Skin epidermis (tissue), 12 donors: Measurements from ENCODE around the gene YY1.
A peak's percentile ranks its signal among the peaks of the same experiment; 100 is the strongest.

ENCODE experiments used
- H3K27ac ChIP-seq, 21 experiments: fragments of 200-600 bp; sonication (generic) in 11 of 21; one replicate each; pipeline ENCODE4 v1.5.0; 2020; ENCODE audit warnings: mild to moderate bottlenecking in 3 of 21, inconsistent platforms in 2 of 21, moderate library complexity in 2 of 21
- H3K4me3 ChIP-seq, 7 experiments: fragments of 200-600 bp; sonication (generic) in 2 of 7; one replicate each; pipeline ENCODE4 v1.5.0; 2020; ENCODE audit warnings: inconsistent platforms in 2 of 7, mild to moderate bottlenecking in 2 of 7, moderate library complexity in 1 of 7

The YY1 gene

DNA sequence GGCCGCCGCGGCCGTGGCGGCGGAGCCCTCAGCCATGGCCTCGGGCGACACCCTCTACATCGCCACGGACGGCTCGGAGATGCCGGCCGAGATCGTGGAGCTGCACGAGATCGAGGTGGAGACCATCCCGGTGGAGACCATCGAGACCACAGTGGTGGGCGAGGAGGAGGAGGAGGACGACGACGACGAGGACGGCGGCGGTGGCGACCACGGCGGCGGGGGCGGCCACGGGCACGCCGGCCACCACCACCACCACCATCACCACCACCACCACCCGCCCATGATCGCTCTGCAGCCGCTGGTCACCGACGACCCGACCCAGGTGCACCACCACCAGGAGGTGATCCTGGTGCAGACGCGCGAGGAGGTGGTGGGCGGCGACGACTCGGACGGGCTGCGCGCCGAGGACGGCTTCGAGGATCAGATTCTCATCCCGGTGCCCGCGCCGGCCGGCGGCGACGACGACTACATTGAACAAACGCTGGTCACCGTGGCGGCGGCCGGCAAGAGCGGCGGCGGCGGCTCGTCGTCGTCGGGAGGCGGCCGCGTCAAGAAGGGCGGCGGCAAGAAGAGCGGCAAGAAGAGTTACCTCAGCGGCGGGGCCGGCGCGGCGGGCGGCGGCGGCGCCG, 381 bp downstream of the YY1 start:
- Histone ChIP-seq H3K4me3 (peak overlapping the region; percentile 79 to 100 (median 100)), H3K27ac (peak overlapping the region; percentile 70 to 100 (median 94))

GRCh38 chr14:100239840-100240667, 1.1 kb downstream of the YY1 start:
- peak overlapping the region; percentile 70 to 100 (median 94) for H3K27ac ChIP-seq

DNA sequence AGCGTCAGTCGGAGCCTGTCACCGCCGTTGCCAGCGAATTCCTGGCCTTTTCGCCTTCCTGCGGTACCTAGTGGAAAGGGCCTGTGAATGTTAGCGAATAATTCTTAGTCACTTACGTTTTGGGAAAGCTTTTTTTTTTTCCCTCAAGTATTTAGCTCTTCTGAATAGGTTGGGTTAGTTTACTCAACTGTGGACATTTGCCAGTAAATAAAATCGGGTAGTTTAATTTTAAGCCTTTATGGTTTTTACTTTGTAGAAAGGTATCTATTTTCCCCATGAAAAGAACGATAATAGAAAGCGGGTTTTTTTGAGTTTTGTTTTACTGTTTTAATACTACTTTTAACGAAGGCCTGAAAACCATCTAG, 1.7 kb downstream of the YY1 start:
- H3K4me3 ChIP-seq, result peak overlapping the region; percentile 63 to 100 (median 78)
- peak overlapping the region; percentile 58 to 100 (median 89) for H3K27ac ChIP-seq

More at GRCh38 chr14:100239840-100240667, 1.1 kb downstream of the YY1 start:
- H3K4me3 ChIP-seq, result peak overlapping the region; percentile 79 to 100 (median 100)

GRCh38 chr14:100241279-100241678, 2.3 kb downstream of the YY1 start:
- Histone ChIP-seq H3K4me3 (peak overlapping the region; percentile 63 to 100 (median 78)), H3K27ac (peak overlapping the region in 18 of 21 experiments; percentile 71 to 100 (median 90))

DNA sequence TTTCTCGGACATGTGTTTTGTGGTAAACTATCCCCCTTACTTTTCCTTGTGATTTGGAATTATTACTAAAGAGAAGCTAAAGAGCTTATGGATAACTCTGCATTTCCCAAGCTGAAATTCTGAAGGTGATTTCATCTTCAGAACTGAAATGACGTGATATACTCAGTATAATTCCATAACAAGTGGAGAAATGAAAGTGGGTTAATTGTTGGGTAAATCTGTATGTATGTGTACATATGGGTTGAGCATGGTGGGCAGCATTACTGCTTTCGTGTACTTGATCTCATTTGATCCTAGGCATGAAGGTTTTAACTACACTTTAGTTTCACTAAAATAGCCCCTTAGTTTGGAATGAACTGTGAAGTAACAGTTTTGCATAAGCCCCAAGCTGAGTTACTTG, 4.1 kb downstream of the YY1 start:
- peak overlapping the region in 1 of 21 experiments; percentile 4 for H3K27ac ChIP-seq
- no peak overlapping the region for H3K4me3 ChIP-seq

- peak overlapping the region in 1 of 21 experiments; percentile 20 for H3K27ac ChIP-seq
These were observed 8.0 kb downstream of the YY1 start for GRCh38 chr14:100246809-100247428.

GRCh38 chr14:100250732-100251465, 12.0 kb downstream of the YY1 start:
- H3K27ac ChIP-seq, result peak overlapping the region in 1 of 21 experiments; percentile 8
- H3K4me3 ChIP-seq, result no peak overlapping the region

More at GRCh38 chr14:100246809-100247428, 8.0 kb downstream of the YY1 start:
- H3K4me3 ChIP-seq, result no peak overlapping the region

- Histone ChIP-seq H3K4me3 (no peak overlapping the region), H3K27ac (no peak overlapping the region)
These were observed 13.7 kb downstream of the YY1 start for GRCh38 chr14:100252684-100253083.

DNA sequence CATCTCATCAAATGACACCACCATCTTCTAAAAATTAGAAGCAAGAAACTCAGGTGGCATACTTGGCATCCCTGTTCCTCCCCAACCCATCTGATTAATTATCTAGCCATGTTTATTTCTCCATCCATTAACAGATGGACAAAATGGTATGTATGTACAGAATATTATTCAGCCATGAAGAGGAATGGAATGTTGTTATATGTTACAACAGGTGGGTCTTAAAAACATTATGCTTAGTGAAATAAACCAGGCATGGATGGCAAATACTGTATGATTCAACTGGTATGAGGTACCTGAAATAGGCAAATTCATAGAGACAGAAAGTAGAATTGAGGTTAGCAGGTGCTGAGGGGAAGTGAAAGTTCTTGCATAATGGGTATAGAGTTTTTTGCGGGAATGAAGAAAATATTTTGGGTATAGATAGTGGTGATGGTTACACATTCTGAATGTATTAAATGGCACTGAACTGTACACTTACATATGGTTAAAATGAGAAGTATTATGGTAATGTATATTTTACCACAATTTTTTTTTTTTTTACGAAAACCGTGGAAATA, 17.5 kb downstream of the YY1 start:
- Histone ChIP-seq H3K4me3 (no peak overlapping the region), H3K27ac (no peak overlapping the region)

DNA sequence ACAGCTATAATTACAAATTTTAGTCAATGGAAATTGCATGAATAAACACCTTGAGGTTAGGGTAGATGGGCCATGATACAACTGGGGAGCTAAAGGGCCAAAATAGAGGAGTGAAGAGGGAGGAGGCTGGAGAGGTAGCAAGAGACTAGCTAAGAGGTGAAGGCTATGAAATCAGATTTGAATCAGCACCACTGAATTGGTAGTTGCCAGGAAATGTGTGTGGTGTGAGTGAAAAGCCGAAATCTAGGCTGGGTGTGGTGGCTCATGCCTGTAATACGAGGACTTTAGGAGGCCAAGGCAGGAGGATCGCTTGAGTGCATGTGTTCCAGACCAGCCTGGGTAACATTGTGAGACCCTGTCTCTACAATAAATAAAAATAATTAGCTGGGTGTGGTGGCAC, 22.7 kb downstream of the YY1 start:
- no peak overlapping the region for H3K4me3 ChIP-seq
- H3K27ac ChIP-seq, result peak overlapping the region in 2 of 21 experiments; percentile 2 to 13

GRCh38 chr14:100262545-100262944, 23.6 kb downstream of the YY1 start:
- Histone ChIP-seq H3K4me3 (no peak overlapping the region), H3K27ac (no peak overlapping the region)

DNA sequence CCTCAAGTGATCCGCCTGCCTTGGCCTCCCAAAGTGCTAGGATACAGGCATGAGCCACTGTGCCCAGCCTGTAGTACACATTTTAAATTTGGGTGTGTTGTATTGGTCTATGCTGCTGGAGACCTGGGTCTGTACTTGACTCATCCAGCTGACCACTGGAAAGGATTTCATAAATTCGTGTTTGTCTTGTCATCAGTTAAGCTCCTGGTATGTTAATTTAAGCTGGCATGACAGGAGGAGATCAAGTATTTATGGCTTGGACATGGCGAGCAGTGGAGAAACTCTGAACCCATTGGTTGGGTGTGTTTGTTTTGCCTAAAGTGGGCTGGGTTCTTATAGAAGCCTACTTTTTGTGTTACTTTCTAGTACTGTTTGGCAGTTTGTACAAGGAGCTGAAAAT, 24.2 kb downstream of the YY1 start:
- Histone ChIP-seq H3K27ac (no peak overlapping the region), H3K4me3 (no peak overlapping the region)

DNA sequence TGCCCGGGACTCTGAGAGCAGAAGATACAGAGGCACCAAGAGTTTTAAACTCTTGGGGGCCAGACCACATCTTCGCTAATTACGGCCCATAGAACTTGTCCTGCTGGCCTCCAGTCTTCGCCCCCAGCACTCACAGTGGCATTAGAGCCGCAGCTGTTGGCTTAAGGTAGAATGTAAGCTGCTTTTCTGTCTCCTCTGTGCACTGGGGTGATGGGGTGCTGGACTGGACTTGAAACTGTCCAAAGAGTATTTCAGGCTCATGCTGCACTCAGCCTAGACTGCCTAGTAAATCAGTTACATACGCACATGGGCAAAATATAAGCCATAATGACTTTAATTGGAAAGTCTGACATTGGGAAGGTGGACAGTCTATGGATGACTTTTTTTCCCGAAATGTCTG, 29.0 kb downstream of the YY1 start:
- Histone ChIP-seq H3K4me3 (no peak overlapping the region), H3K27ac (no peak overlapping the region)

DNA sequence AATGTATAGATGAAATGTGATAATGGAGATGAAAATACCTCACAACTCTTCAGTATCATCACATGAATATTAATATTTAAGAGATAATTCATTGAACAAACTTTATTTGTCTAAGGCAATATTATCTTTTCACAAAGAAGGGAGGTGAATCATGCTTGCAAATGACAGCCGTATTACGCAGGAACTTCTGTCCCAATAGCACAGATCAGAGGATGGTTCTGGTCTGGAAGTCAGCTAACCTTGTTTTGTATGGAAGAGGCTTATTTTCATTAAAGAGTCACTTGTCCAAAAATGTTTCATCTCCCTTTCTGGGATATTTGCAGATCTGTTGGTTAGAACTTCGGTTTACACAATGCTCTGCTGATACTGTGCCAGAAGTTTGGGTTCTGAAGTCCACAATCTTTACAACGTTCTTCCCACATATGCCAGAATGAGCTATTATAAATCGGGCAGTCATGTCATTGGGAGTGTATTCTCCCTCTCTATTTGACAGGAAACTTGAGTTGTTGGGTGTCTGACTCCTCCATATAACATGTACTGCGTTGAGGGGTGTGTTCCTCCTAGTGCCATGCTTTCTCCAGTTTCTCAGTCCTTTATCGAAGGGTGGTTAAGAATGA, 29.8 kb downstream of the YY1 start:
- no peak overlapping the region for H3K27ac ChIP-seq
- no peak overlapping the region for H3K4me3 ChIP-seq

GRCh38 chr14:100271247-100271939, 32.4 kb downstream of the YY1 start:
- Histone ChIP-seq H3K27ac (no peak overlapping the region), H3K4me3 (no peak overlapping the region)

GRCh38 chr14:100274250-100274649, 35.3 kb downstream of the YY1 start:
- Histone ChIP-seq H3K4me3 (no peak overlapping the region), H3K27ac (no peak overlapping the region)

DNA sequence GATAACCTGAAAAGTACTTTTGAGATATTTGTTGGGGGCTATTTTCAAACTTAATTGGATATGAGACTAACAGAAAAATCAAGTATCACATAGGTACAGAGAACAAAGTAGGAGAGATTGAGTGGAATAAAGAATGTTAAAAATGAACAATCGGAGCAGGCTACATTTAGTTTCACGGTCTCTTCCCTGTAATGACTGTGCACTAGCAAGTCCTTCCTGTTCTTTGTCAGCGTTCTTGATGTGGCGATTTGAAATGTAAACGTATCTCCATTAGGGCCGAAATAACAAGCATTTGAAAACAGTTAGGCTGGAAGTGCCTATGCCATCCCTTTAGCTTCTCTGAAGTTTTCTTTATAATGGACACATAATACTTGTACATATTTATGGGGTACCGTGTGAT, 36.3 kb downstream of the YY1 start:
- H3K4me3 ChIP-seq, result no peak overlapping the region
- no peak overlapping the region for H3K27ac ChIP-seq

- Histone ChIP-seq H3K27ac (peak overlapping the region in 1 of 21 experiments; percentile 24), H3K4me3 (no peak overlapping the region)
These were observed 39.8 kb downstream of the YY1 start for GRCh38 chr14:100278702-100279101.

- Histone ChIP-seq H3K4me3 (no peak overlapping the region), H3K27ac (no peak overlapping the region)
These were observed 40.2 kb downstream of the YY1 start for GRCh38 chr14:100279133-100279532.
